Activated naive CD4-positive, alpha-beta T cell treated with anti-CD3 and anti-CD28 coated beads, Interleukin-2, amount 50 U/mL, for 24 hours (primary cell): ENCODE data around the gene DNAH7.

Experiments
- H3K27ac Mint-ChIP-seq: one replicate; pipeline ENCODE4 v1.8.0; 2021; ENCODE audit warnings: mild to moderate bottlenecking, mixed read lengths
- H3K27me3 Mint-ChIP-seq: one replicate; pipeline ENCODE4 v1.8.0; 2021; ENCODE audit warnings: mixed read lengths
- H3K36me3 Mint-ChIP-seq: one replicate; pipeline ENCODE4 v1.8.0; 2021; ENCODE audit warnings: mixed read lengths
- H3K4me1 Mint-ChIP-seq: one replicate; pipeline ENCODE4 v1.8.0; 2021; ENCODE audit warnings: mixed read lengths
- H3K4me3 Mint-ChIP-seq: one replicate; pipeline ENCODE4 v1.8.0; 2021; ENCODE audit warnings: mild to moderate bottlenecking, mixed read lengths
- H3K9me3 Mint-ChIP-seq: one replicate; pipeline ENCODE4 v1.8.0; 2021; ENCODE audit warnings: mixed read lengths

Gene DNAH7

GRCh38 chr2:195768431-195768830 lies 300.2 kb downstream of the DNAH7 start:
- H3K36me3 Mint-ChIP-seq: no peaks in the 10 kb centered on the region
- H3K27me3 Mint-ChIP-seq: no peaks in the 10 kb centered on the region
- no peak overlapping the region for H3K4me3 Mint-ChIP-seq
- H3K9me3 Mint-ChIP-seq: peaks cover 21% of the 10 kb centered on the region
- H3K27ac Mint-ChIP-seq: no peak overlapping the region
- no peaks in the 10 kb centered on the region for H3K4me1 Mint-ChIP-seq

GRCh38 chr2:195766691-195767090 lies 301.9 kb downstream of the DNAH7 start:
- no peaks in the 10 kb centered on the region for H3K27me3 Mint-ChIP-seq
- no peaks in the 10 kb centered on the region for H3K4me1 Mint-ChIP-seq
- no peak overlapping the region for H3K4me3 Mint-ChIP-seq
- peaks cover 38% of the 10 kb centered on the region for H3K9me3 Mint-ChIP-seq
- peaks cover 4% of the 10 kb centered on the region for H3K36me3 Mint-ChIP-seq
- H3K27ac Mint-ChIP-seq: no peak overlapping the region

- Mint-ChIP-seq H3K27ac (no peak overlapping the region), H3K36me3 (peaks cover 4% of the 10 kb centered on the region), H3K4me3 (no peak overlapping the region), H3K4me1 (no peaks in the 10 kb centered on the region), H3K27me3 (no peaks in the 10 kb centered on the region), H3K9me3 (peaks cover 37% of the 10 kb centered on the region)
Observed at GRCh38 chr2:195763866-195764265, 304.8 kb downstream of the DNAH7 start.

- Mint-ChIP-seq H3K36me3 (peaks cover 8% of the 10 kb centered on the region), H3K9me3 (peaks cover 28% of the 10 kb centered on the region), H3K27ac (no peak overlapping the region), H3K27me3 (no peaks in the 10 kb centered on the region), H3K4me1 (no peaks in the 10 kb centered on the region), H3K4me3 (no peak overlapping the region)
Observed at GRCh38 chr2:195759877-195760276, 308.8 kb downstream of the DNAH7 start.

GRCh38 chr2:195758846-195759245 lies 309.8 kb downstream of the DNAH7 start:
- Mint-ChIP-seq H3K27ac (no peak overlapping the region), H3K36me3 (peaks cover 11% of the 10 kb centered on the region), H3K9me3 (peaks cover 28% of the 10 kb centered on the region), H3K4me3 (no peak overlapping the region), H3K27me3 (no peaks in the 10 kb centered on the region), H3K4me1 (no peaks in the 10 kb centered on the region)

GRCh38 chr2:195756218-195756942 lies 312.3 kb downstream of the DNAH7 start:
- H3K9me3 Mint-ChIP-seq: peaks cover 6% of the 10 kb centered on the region
- no peaks in the 10 kb centered on the region for H3K27me3 Mint-ChIP-seq
- H3K4me3 Mint-ChIP-seq: no peak overlapping the region
- peaks cover 15% of the 10 kb centered on the region for H3K36me3 Mint-ChIP-seq
- no peak overlapping the region for H3K27ac Mint-ChIP-seq
- H3K4me1 Mint-ChIP-seq: no peaks in the 10 kb centered on the region

GRCh38 chr2:195741191-195741590 lies 327.4 kb downstream of the DNAH7 start:
- no peaks in the 10 kb centered on the region for H3K9me3 Mint-ChIP-seq
- H3K4me3 Mint-ChIP-seq: no peak overlapping the region
- peaks cover 33% of the 10 kb centered on the region for H3K36me3 Mint-ChIP-seq
- no peak overlapping the region for H3K27ac Mint-ChIP-seq
- no peaks in the 10 kb centered on the region for H3K4me1 Mint-ChIP-seq
- H3K27me3 Mint-ChIP-seq: no peaks in the 10 kb centered on the region

GRCh38 chr2:195737511-195738325 lies 330.9 kb downstream of the DNAH7 start:
- Mint-ChIP-seq H3K4me3 (no peak overlapping the region), H3K9me3 (no peaks in the 10 kb centered on the region), H3K36me3 (peaks cover 31% of the 10 kb centered on the region), H3K27me3 (no peaks in the 10 kb centered on the region), H3K27ac (no peak overlapping the region), H3K4me1 (no peaks in the 10 kb centered on the region)

GRCh38 chr2:195735347-195735746 lies 333.3 kb downstream of the DNAH7 start:
- Mint-ChIP-seq H3K27me3 (no peaks in the 10 kb centered on the region), H3K27ac (no peak overlapping the region), H3K9me3 (no peaks in the 10 kb centered on the region), H3K36me3 (peaks cover 37% of the 10 kb centered on the region), H3K4me1 (no peaks in the 10 kb centered on the region), H3K4me3 (no peak overlapping the region)

- Mint-ChIP-seq H3K27ac (no peak overlapping the region), H3K36me3 (peaks cover 38% of the 10 kb centered on the region)
Observed at GRCh38 chr2:195734931-195735330, 333.7 kb downstream of the DNAH7 start.

GRCh38 chr2:195734395-195734794 lies 334.2 kb downstream of the DNAH7 start:
- Mint-ChIP-seq H3K4me1 (no peaks in the 10 kb centered on the region), H3K4me3 (no peak overlapping the region), H3K9me3 (no peaks in the 10 kb centered on the region), H3K27ac (no peak overlapping the region), H3K36me3 (peaks cover 41% of the 10 kb centered on the region), H3K27me3 (no peaks in the 10 kb centered on the region)

More at GRCh38 chr2:195734931-195735330, 333.7 kb downstream of the DNAH7 start:
- H3K4me3 Mint-ChIP-seq: no peak overlapping the region
- H3K27me3 Mint-ChIP-seq: no peaks in the 10 kb centered on the region
- no peaks in the 10 kb centered on the region for H3K4me1 Mint-ChIP-seq
- no peaks in the 10 kb centered on the region for H3K9me3 Mint-ChIP-seq

- Mint-ChIP-seq H3K4me3 (no peak overlapping the region), H3K9me3 (no peaks in the 10 kb centered on the region), H3K4me1 (no peaks in the 10 kb centered on the region), H3K27ac (no peak overlapping the region), H3K36me3 (peaks cover 42% of the 10 kb centered on the region), H3K27me3 (no peaks in the 10 kb centered on the region)
Observed at GRCh38 chr2:195733831-195734230, 334.8 kb downstream of the DNAH7 start.

- no peaks in the 10 kb centered on the region for H3K9me3 Mint-ChIP-seq
- H3K36me3 Mint-ChIP-seq: peaks cover 41% of the 10 kb centered on the region
- H3K27me3 Mint-ChIP-seq: no peaks in the 10 kb centered on the region
- no peaks in the 10 kb centered on the region for H3K4me1 Mint-ChIP-seq
- no peak overlapping the region for H3K27ac Mint-ChIP-seq
- no peak overlapping the region for H3K4me3 Mint-ChIP-seq
Observed at GRCh38 chr2:195732574-195732973, 336.1 kb downstream of the DNAH7 start.

- Mint-ChIP-seq H3K27me3 (no peaks in the 10 kb centered on the region), H3K4me3 (no peak overlapping the region), H3K36me3 (peaks cover 41% of the 10 kb centered on the region), H3K27ac (no peak overlapping the region), H3K4me1 (no peaks in the 10 kb centered on the region), H3K9me3 (no peaks in the 10 kb centered on the region)
Observed at GRCh38 chr2:195730912-195731311, 337.7 kb downstream of the DNAH7 start.

- H3K27ac Mint-ChIP-seq: no peak overlapping the region
- no peaks in the 10 kb centered on the region for H3K9me3 Mint-ChIP-seq
- H3K36me3 Mint-ChIP-seq: peaks cover 38% of the 10 kb centered on the region
- no peaks in the 10 kb centered on the region for H3K27me3 Mint-ChIP-seq
- no peaks in the 10 kb centered on the region for H3K4me1 Mint-ChIP-seq
- H3K4me3 Mint-ChIP-seq: no peak overlapping the region
Observed at GRCh38 chr2:195727106-195727505, 341.5 kb downstream of the DNAH7 start.

- Mint-ChIP-seq H3K27ac (no peak overlapping the region), H3K27me3 (no peaks in the 10 kb centered on the region), H3K36me3 (peaks cover 30% of the 10 kb centered on the region), H3K4me3 (no peak overlapping the region), H3K9me3 (no peaks in the 10 kb centered on the region), H3K4me1 (peaks cover 8% of the 10 kb centered on the region)
Observed at GRCh38 chr2:195722075-195722474, 346.6 kb downstream of the DNAH7 start.
